GM21447 (cell line): ENCODE data around the gene KLF13.

Source experiments
- ATAC-seq: cut with Tn5 transposase; IDR thresholded peaks from one replicate; pipeline ENCODE4 v1.9.1; 2021; ENCODE audit not compliant: unreplicated experiment

KLF13 gene

DNA sequence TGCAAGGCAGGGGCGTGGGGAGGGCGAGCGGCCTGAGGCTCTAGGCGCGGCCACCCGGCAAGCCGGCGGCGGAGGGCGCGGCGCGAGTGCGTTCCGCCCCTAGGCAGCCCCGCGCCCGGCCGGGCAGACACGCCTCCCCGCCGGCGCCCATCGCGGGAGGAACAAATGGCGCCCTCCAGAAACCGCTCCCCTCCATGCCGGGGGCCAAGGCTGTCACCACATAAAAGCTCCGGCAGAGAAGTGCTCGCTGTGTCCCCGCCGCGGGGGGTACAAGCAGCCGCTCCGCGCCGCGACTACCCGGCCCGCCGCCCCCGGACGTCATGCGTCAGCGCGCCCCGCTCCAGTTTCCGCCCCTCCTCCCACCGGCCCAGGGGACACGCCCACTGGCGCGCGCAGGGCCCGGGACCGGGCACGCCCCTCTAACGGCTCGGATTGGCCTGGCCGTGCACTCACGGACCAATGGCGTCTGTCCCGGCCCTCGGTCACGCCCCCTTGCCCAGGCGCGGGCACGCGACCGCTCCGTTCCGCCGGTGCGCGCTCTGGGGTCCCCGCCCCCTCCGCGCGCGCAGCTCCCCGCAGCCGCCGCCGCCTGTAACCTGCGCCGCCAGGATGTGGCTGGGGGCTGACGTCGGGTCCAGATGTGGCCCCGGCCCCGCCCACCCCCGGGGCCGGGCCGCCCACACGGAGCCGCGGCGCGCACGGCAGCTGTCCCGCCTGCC lies at the start of gene KLF13:
TSS of gene KLF13 (plus strand) at position 680 of the 719 bp plus-strand sequence. CDS start 378 bp downstream, outside the sequence.
- ATAC-seq = peak; percentile 54

DNA sequence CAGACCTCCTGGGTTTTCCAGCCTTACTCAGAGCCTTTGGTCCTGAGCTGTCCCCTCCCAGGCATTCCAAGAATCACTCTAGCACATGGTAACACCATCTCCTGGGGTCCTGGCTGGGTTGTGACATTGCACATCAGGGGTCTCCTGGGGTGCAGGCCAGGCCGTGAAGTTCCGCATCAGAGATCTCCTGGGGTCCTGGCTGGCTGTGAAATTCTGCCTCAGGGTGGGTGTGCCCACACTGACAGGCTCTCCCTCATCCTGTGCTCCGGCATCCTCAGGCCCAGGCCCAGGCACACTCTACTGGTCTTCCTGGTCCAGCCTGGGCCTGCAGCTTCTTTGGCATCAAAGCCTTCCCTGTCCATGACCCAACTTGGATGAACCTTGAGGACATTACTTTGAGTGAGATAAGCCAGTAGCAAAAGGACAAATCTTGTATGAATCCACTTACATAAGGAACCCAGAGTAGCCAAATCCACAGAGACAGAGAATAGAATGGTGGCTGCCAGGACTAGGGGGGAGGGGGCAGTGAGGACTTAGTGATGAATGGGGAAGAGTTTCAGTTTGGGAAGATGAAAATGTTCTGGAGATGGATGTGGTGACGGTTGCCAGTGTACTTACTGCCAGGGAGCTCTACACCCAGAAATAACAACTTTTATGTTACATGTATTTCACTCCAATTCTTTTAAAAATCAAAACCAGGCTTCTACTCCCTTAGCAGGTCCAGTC lies 49.1 kb upstream of the KLF13 start:
- ATAC-seq = no peak

DNA sequence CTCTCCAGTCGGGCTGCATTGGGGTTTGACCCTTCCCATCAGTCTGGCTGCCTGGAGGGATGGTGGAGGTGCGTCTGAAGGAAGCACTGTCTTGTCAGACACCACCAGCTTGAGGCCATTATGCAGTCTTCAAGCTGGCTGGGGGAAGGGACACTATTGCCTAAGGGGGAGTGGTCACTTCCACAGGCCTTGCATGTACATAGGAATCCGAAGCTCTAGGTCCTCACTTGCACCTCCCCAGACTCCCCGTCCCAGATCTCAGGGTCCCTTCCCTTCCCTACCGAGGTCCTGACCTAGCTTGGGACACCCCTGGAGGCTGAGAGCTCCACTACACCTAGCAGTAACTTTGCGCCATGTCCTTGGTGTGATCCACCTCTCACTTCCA lies 48.6 kb upstream of the KLF13 start:
- ATAC-seq = no peak

DNA sequence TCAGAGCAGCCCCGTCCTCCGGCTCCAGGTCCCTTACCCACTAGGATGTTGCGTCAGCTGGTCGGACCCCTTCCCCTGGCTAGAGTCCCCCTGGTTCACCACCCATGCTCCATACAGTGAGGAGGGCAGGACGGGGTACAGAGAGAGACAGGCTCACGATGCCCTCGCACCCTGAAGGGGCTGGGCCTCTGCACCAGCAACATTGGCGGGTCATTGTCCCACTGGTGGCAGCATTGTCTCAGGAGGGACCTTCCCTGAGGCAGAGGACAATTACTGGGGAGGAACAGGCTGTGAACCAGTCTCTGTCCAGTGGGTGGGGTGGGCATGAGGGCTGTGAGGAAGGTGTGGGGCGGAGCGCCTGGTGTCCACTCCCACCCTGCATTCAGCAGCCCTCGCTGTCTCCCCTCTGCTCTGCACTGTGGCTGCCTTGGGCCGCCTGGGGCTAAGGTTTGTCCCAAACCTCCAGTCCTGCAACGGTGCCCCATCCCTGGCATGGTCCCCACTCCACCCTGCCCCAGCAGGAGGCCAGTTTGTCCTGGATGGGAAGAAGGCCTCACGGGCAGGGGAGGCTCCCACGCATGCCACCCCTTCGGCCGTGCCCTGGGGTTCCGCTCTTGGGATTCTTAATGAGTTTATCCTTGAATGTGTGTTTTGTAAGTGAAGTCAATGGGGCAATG lies 48.0 kb upstream of the KLF13 start:
- ATAC-seq = no peak

DNA sequence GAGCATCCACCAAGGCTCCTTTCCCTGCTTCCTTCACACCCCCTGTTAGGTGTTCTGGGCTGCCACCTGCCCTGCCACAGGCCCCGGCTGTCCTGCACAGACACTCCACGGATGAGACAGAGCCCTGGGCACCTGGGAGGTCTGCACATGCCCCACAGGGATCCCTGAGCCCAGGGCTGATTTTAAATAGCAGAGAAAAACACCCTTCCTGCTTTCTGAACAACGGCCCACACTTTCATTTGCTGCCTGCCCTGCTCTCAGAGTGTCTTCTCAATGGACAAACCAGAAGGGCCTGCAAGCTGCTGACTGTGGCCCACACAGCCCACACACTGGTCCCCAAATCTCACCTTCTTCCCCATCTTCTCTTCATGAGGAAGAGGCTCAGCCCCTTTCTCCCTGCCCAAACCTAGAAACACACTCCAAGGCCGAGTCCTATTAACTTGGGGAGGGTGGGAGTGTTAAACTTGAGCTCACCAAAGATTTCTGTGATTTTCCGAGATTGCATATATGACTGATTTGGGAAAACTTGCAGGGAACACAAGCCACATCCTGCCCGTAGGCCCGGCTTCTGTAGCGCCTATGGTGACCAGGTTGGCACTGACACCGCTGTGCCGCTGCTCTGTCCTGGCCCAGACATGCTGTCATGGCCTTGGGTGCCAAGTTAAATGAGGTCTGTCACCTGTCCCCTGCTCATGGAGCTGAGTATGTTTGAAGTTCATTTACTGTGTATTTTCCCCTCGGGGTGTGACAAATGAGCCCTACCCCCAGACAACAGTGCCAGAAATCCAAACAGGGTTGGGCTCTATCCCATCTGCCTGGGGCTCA lies 47.2 kb upstream of the KLF13 start:
- no peak for ATAC-seq

DNA sequence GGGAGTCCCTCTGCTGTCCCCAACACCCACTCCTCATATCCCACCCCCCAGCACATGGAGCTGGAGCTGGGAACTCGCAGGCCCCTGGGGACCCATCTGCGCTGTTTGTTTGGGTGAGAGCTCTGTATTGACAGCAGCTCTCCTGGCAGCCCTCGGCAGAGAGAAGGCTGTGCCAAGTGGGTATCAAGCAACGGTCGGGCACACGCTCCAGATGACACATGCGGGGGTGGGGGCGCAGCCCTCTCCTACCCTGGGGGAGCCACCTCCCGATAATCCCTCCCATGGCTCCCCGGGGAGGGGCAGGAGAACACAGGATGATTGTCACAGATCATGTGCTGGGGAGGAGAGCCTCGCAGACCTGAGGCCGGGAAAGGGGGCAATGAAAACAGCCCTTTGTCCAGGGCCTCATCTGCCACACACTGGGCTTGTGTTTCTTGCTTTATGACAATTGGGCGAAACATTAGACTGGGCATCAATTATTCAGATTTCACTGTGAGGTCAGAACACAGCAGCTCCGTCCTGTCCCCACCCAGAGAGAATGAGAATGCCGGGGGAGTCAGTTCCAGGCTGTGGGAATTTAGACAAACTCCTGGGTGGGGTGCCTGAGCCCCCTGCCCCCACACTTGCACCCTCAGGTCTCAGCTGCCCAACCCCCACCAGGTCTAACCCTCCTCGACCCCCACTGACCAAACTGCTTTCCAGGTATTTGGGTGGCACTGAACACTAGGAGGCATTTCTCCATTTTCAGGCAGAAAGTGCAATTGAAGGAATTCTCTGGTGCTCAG lies 46.4 kb upstream of the KLF13 start:
- ATAC-seq = no peak

DNA sequence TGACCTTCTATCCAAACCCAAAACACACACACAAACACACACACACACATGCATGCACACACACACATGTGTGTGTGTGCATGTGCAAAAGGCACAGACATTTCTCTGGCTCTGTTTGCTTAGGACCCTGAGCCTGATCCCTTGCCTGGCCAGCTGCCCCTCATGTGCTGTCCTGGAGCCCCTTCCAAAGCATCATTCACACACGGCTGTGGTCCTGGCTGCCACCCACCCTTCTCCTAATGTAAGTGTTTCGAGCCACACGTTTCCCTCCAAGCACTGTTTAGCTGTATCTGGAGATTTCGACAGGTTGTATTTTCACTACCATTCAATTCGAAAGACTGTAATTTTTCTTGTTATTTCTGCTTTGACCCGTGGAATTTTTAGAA lies 45.8 kb upstream of the KLF13 start:
- ATAC-seq = no peak

DNA sequence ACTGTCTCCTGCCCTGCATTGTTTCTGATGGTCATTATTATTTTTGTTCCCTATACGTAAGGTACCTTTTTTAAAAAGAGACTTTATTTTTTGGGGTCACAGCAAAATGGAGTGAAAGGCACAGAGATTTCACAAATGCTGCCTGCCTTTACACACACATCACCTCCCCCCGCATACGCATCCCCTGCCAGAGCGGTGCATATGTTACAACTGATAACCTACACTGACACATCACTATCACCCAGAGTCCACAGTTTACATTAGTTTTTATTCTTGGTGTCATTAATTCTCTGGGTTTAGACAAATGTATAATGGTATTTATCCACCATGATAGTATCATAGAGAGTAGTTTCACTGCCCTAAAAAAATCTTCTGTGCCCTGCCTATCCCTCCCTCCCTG lies 43.6 kb upstream of the KLF13 start:
- no peak for ATAC-seq

DNA sequence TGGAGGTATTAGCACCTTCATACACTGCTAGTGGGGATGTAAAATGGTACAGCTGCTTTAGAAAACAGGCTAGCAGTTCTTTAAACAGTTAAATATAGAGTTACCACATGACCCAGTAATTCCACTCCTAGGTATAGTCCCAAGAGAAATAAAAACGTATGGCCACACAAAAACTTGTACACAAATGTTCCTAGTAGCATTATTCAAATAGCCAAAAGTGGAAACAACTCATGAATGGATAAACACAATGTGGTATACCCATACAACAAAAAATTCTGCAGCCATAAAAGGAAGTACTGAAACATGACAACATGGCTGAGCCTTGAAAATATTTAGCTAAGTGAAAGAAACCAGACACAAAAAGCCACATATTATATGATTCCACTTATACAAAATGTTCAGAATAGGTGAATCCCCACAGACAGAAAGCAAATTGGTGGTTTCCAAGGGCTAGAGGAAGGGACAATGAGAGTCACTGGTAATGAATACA lies 40.8 kb upstream of the KLF13 start:
- peak; percentile 77 for ATAC-seq

DNA sequence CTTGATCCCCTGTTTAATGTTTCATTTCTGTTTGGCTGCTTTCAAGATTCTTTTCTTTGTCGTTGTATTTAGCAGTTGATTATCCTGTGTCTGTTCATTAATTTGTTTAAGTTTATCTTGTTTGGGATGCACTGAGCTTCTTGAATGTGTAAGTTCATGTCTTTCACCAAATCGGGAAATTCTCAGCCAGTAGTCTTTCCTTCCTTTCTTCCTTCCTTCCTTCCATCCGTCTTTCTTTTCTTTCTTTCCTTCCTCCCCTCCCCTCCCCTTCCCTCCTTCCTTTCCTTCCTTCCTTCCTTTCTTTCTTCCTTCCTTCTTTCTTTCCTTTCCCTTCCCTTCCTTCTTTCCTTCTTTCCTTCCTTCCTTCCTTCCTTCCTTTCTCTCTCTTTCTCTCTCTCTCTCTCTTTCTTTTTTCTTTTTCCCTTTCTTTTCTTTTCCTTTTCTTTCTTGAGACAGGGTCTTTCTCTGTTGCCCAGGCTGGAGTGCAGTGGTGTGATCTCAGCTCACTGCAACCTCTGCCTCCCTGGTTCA lies 35.5 kb upstream of the KLF13 start:
- ATAC-seq = no peak

DNA sequence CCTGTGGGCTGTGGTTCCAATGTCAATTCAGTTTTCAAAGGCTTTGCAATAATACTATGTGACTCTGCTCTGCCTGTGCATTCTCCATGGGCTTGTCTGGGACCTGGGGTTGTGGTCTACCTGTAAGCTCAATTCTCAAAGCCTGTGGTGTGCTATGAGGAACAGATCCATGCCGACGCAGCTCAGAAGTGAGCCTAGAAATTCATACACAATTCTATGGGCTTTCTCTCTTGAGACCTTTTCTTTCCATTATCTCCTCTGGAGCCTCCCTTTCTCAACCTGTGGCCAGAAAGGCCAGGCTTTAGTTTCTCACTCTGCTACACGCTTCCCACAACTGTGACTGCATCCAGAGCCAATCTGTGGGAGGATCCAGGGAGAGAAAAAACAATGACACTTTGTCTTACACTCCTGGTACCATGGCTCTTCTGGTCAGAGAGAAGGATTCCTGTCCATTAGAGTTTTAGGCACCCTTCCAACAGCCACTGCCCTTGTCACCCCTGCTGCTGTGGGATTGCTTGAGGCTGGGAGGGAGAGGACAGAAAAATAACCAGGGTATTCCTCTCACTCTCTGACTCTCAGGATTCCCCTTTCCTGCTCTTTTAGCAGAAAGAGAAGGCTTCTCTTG lies 34.1 kb upstream of the KLF13 start:
- no peak for ATAC-seq

DNA sequence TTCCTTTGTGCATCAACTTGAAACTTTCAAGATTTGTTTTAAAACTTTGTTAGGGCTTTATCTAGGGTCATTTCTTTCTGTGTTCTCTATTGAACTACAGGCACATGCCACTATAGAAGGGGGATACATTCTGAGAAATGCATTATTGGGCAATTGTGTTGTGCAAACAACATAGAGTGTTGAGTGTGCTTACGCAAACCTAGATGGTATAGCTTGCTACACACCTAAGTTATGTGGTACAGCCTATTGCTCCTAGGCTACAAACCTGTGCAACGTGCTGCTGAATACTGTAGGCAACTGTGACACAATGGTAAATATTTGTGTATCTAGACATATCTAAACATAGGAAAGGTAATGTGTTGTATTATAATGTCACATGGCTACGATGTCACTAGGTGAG lies 33.0 kb upstream of the KLF13 start:
- no peak for ATAC-seq

DNA sequence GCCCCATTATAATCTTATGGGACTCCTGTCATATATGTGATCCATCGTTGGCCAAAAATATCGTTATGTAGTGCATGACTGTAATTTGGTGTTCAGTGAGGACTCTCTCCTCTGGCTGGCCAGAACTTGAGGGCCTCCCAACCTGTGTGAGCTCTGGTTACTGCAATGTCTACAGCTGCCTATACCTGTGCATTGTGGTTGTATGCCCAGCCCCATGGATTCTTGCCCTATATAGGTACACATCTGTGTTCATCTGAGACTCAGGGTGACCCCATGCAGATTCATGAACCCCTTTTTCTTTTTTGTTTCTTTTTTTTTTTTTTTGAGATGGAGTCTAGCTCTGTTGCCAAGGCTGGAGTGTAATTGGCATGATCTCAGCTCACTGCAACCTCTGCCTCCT lies 32.6 kb upstream of the KLF13 start:
- ATAC-seq = no peak

DNA sequence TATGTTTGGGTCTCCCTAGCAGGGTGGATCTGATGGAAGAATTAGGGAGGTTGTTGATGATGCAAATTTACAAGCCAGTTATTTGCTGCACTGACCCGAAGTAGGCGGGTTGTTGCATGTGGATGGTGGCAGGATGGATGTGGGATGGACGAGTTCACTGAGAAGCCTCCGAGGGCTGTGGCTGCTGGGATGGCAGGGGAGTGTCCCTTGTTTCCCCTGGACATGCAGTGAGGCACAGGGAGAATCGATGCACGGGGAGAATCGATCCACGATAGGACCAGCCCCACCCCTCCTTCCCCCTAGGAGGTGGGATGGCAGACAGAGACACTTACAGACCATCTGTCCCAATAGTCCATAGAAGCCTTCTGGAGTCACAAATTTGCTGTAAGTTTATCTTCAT lies 31.0 kb upstream of the KLF13 start:
- ATAC-seq = no peak

DNA sequence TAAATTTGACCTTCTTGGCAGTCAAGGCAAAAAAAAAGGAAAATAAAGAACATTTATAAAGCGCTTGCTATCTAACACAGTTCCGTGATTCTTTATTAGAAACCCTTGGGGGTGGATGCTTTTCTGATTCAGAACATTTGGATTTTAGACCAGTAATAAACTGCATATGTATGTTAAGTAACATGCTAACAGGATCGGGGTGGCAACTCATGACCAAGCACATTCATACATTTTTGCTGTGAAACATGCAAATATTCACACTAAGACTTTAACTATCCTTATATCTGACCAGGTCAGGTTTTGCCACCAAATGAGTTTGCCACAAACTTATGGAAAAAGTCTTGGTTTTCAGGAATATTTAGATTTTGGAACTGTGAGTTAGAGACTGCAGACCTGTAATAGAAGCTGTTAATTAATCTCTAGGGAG lies 30.4 kb upstream of the KLF13 start:
- ATAC-seq = no peak

DNA sequence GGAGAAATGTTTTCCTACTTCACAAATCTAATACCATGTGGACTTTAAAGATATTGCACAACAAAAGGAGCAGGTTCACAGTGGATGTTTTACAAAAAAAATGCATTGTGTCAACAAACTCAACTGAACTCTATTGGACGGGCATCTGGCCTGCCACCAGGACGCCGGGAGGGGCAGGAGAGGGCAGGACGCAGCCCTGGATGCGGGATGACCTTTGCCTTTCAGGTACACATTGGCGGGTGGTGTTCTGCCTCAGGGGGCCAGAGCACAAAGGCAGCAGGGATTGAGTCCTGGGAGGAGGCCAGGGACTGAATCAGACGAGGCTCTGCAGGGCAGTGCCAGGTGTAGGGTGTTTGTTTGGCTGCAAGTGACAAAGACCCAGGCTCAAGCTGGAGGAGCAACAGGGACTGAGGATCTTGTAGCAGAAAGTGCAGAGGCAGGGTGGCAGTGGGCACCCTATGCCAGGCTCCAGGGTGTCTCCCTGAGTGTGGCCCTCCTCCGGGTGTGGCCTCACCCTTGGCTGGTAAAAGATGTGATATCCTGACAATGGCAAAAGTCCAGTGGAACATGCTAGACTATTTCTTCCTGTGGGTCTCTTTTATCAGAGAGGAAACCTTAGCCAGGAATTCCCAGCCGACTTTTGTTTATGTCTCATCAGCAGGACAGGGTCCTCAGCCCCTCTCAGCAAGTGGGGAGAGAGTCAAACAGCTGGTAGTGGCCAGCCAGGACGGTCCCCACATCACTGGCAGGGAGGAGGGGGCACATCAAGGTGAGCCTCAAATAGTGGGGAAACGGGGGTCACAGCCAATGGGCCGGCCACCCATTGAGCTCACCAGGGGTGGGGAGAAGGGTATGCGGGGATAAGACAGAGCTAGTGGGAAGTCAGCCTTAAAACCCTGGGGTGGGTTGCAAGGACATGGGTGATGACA lies 29.7 kb upstream of the KLF13 start:
- ATAC-seq = no peak

DNA sequence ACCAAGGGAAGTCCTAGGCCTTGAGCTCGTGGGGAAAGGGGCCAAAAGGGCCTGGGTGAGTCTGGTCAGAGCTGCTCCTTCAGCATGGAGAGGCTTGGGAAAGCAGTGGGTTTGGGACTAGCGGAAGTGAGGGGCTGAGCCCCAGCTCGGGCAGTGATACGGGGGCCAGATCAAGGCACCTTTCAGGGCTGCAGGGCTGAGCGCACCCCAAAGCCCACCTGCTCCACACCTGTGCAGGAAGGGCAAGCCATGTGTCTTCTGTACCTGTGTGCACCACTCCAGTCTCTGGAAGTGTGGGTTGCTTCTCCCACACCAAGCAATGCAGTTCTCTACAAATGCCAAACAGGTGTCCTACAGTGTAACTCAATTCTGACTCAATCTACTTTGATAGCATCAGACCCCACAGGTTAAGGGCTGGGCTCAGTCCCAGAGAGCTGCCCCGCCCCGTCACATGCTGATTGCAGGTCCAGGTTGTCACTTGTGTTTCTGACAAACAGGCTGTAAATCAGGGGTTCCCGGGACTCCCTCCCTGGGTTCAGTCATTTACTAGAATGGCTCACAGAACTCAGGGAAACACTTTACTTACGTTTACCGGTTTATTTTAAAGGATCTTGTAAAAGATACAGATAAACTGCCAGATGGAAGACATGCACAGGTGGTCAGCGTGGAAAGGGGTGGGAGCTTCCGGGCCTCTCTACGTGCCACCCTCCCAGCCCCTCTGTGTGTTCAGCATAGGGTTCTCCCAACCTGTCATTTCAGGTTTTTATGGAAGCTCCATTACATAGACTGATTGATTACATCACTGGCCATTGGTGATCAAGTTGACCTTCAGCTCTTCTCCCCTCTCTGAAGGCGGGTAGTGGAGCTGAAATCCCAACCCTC lies 28.8 kb upstream of the KLF13 start:
- ATAC-seq = no peak
